ENCODE data around the gene TSFM.

Gene TSFM

GRCh38 chr12:57780284-57780897 lies 2.2 kb upstream of the TSFM start:
- H3K27ac ChIP-seq (ENCODE audit: low read depth, low read length): no peak overlapping the region
- peaks cover 4% of the 10 kb centered on the region; the same call in 1 of the 2 replicates for H4K20me1 ChIP-seq (ENCODE audit: control insufficient read depth, insufficient read depth, low read depth, low read length)
- no peaks in the 10 kb centered on the region for H3K27me3 ChIP-seq (ENCODE audit: control insufficient read depth, low read length)
- no peak overlapping the region for H3K4me3 ChIP-seq (ENCODE audit: low read length)
- peaks cover 24% of the 10 kb centered on the region for H3K79me2 ChIP-seq (ENCODE audit: control insufficient read depth, low read length)
- H3F3A ChIP-seq (ENCODE audit: control insufficient read depth, insufficient read depth): no peaks in the 10 kb centered on the region
- no peaks in the 10 kb centered on the region for H3K9me3 ChIP-seq (ENCODE audit: control insufficient read depth, insufficient read depth, low read length)
- H3K36me3 ChIP-seq (ENCODE audit: control insufficient read depth, low read length): peaks cover 17% of the 10 kb centered on the region
- no peaks in the 10 kb centered on the region for H3K9me2 ChIP-seq (replicated peaks; ENCODE audit: control insufficient read depth, low read length)
- no peak for TF ChIP-seq EZH2phosphoT487 (IDR thresholded peaks at IDR 0.05; ENCODE audit: borderline replicate concordance, low read length)
- TF ChIP-seq, protein P1, sequence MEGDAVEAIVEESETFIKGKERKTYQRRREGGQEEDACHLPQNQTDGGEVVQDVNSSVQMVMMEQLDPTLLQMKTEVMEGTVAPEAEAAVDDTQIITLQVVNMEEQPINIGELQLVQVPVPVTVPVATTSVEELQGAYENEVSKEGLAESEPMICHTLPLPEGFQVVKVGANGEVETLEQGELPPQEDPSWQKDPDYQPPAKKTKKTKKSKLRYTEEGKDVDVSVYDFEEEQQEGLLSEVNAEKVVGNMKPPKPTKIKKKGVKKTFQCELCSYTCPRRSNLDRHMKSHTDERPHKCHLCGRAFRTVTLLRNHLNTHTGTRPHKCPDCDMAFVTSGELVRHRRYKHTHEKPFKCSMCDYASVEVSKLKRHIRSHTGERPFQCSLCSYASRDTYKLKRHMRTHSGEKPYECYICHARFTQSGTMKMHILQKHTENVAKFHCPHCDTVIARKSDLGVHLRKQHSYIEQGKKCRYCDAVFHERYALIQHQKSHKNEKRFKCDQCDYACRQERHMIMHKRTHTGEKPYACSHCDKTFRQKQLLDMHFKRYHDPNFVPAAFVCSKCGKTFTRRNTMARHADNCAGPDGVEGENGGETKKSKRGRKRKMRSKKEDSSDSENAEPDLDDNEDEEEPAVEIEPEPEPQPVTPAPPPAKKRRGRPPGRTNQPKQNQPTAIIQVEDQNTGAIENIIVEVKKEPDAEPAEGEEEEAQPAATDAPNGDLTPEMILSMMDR (IDR thresholded peaks at IDR 0.05; ENCODE audit: low read depth, low read length, poor library complexity, severe bottlenecking): no peak
- H3K4me2 ChIP-seq (ENCODE audit: low read length): no peak overlapping the region
- H3K4me1 ChIP-seq (ENCODE audit: control insufficient read depth, low read length): peaks cover 21% of the 10 kb centered on the region

DNA sequence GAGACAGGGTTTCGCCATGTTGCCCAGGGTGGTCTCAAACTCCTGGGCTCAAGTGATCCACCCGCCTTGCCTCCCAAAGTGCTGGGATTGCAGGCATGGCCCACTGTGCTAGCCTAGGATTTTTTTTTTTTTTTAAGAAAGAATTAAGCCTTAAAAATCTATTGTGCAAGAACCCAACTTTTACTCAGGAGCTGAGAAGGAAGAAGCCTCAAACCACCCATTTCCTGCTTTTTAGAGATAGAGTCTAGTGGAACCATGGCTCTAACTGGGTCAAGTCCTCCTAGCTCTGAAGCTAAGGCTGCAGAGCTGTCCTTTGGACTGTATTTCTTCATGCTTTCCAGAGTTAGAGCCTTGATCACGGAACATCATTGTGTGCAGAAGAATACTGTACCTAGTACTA lies 1.3 kb upstream of the TSFM start:
- peak overlapping the region; percentile 15; the same call in 1 of the 2 replicates for H3K27ac ChIP-seq (ENCODE audit: low read depth, low read length)
- peaks cover 29% of the 10 kb centered on the region for H3K79me2 ChIP-seq (ENCODE audit: control insufficient read depth, low read length)
- TF ChIP-seq, protein P1 (IDR thresholded peaks at IDR 0.05; ENCODE audit: low read depth, low read length, poor library complexity, severe bottlenecking): no peak
- TF ChIP-seq EZH2phosphoT487 (IDR thresholded peaks at IDR 0.05; ENCODE audit: borderline replicate concordance, low read length): no peak
- H3K36me3 ChIP-seq (ENCODE audit: control insufficient read depth, low read length): peaks cover 25% of the 10 kb centered on the region
- no peaks in the 10 kb centered on the region for H3K27me3 ChIP-seq (ENCODE audit: control insufficient read depth, low read length)
- H3K4me1 ChIP-seq (ENCODE audit: control insufficient read depth, low read length): peaks cover 21% of the 10 kb centered on the region
- peak overlapping the region; percentile 98 for H3K4me3 ChIP-seq (ENCODE audit: low read length)
- H3K9me3 ChIP-seq (ENCODE audit: control insufficient read depth, insufficient read depth, low read length): no peaks in the 10 kb centered on the region
- no peaks in the 10 kb centered on the region for H3F3A ChIP-seq (ENCODE audit: control insufficient read depth, insufficient read depth)
- peak overlapping the region; percentile 97 for H3K4me2 ChIP-seq (ENCODE audit: low read length)
- H3K9me2 ChIP-seq (replicated peaks; ENCODE audit: control insufficient read depth, low read length): no peaks in the 10 kb centered on the region
- peaks cover 4% of the 10 kb centered on the region; the same call in 1 of the 2 replicates for H4K20me1 ChIP-seq (ENCODE audit: control insufficient read depth, insufficient read depth, low read depth, low read length)

DNA sequence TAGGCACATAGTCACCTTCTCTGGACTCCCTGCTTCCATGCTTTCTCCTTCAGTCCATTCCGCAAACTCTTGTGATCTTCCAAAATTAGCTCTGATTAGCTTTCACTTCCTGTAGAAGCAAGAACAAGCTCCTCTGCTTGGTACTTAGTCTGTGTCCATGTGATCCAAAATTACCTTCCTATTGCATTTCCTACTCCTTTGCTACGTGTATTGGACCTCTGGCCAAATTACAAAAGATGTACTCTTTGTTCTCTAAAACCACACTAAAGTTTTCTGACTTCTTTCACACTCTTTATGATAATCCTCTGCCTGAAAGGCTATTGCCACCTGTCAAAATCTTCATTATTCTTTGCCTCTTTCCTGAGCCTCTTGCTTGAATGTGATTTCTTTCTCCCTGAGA lies 786 bp upstream of the TSFM start:
- Histone ChIP-seq H3K4me1 (ENCODE audit: control insufficient read depth, low read length) (peaks cover 21% of the 10 kb centered on the region), H3K9me3 (ENCODE audit: control insufficient read depth, insufficient read depth, low read length) (no peaks in the 10 kb centered on the region), H3K36me3 (ENCODE audit: control insufficient read depth, low read length) (peaks cover 31% of the 10 kb centered on the region), H4K20me1 (ENCODE audit: control insufficient read depth, insufficient read depth, low read depth, low read length) (peaks cover 4% of the 10 kb centered on the region; the same call in 1 of the 2 replicates), H3K27ac (ENCODE audit: low read depth, low read length) (peak overlapping the region; percentile 15), H3K4me2 (ENCODE audit: low read length) (peak overlapping the region; percentile 97), H3F3A (ENCODE audit: control insufficient read depth, insufficient read depth) (no peaks in the 10 kb centered on the region), H3K4me3 (ENCODE audit: low read length) (peak overlapping the region; percentile 98), H3K9me2 (replicated peaks; ENCODE audit: control insufficient read depth, low read length) (no peaks in the 10 kb centered on the region), H3K27me3 (ENCODE audit: control insufficient read depth, low read length) (no peaks in the 10 kb centered on the region), H3K79me2 (ENCODE audit: control insufficient read depth, low read length) (peaks cover 32% of the 10 kb centered on the region)
- TF ChIP-seq EZH2phosphoT487 (IDR thresholded peaks at IDR 0.05; ENCODE audit: borderline replicate concordance, low read length): no peak
- TF ChIP-seq, protein P1 (IDR thresholded peaks at IDR 0.05; ENCODE audit: low read depth, low read length, poor library complexity, severe bottlenecking): no peak

Measured in DOHH2 (cell line).